Measurements from ENCODE around the gene TMOD2. TPM values are rescaled to one million over a fixed set of nuclear protein-coding genes. Genes with fewer than 3 reads are reported as not detected.
A peak's percentile ranks its signal among the peaks of the same experiment; 100 is the strongest.

The TMOD2 gene
- total RNA-seq, 4 donors from 2014 or later: 1.0 to 4.8 (median 2.4) TPM

GRCh38 chr15:51801391-51801835, 50.0 kb downstream of the TMOD2 start:
- H3K9me3 ChIP-seq: no peaks in the 10 kb centered on the region
- H3K36me3 ChIP-seq: peaks cover 0 to 3% of the 10 kb centered on the region in 2 donors
- H3K4me1 ChIP-seq: no peaks in the 10 kb centered on the region
- TF ChIP-seq POLR2A (IDR thresholded peaks at IDR 0.05): no peak
- TF ChIP-seq, protein P1, sequence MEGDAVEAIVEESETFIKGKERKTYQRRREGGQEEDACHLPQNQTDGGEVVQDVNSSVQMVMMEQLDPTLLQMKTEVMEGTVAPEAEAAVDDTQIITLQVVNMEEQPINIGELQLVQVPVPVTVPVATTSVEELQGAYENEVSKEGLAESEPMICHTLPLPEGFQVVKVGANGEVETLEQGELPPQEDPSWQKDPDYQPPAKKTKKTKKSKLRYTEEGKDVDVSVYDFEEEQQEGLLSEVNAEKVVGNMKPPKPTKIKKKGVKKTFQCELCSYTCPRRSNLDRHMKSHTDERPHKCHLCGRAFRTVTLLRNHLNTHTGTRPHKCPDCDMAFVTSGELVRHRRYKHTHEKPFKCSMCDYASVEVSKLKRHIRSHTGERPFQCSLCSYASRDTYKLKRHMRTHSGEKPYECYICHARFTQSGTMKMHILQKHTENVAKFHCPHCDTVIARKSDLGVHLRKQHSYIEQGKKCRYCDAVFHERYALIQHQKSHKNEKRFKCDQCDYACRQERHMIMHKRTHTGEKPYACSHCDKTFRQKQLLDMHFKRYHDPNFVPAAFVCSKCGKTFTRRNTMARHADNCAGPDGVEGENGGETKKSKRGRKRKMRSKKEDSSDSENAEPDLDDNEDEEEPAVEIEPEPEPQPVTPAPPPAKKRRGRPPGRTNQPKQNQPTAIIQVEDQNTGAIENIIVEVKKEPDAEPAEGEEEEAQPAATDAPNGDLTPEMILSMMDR (IDR thresholded peaks at IDR 0.05 in 4 of 5, conservative IDR thresholded peaks at IDR 0.05 in 1 of 5): peak in 2 of 5 experiments; percentile 39 to 53
- intact Hi-C loops (cut with DNase I; ENCODE audit: low total_unique reads) (no loop called here), in situ Hi-C loops (cut with MboI; ENCODE audit: low sequenced_read_pairs in 4 of 4) (no loop called here)
- no peak for DNase-seq
- H3K27me3 ChIP-seq: no peaks in the 10 kb centered on the region
- H3K27ac ChIP-seq: no peak overlapping the region
- ATAC-seq: no peak
- no peak overlapping the region for H3K4me3 ChIP-seq

DNA sequence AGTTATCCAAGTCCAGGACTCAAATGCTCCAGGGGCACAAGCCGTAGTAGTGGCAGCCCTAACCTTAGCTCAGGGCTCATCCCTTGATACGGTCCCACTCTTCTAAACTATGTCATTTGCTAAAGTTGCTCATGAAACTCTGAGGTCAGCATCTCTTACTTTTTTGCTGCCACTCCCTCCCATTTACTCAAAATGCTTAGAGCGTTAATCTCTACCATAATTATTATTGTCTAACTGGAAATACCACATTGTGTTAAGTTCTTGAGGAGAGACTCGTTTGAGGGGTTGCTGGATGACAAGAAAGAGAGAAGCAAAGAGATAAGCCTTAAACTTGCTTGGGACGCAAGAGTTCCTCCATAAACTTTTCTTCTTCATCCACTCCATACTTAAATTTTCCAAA, 51.2 kb downstream of the TMOD2 start:
- Histone ChIP-seq H3K4me1 (no peaks in the 10 kb centered on the region), H3K4me3 (no peak overlapping the region), H3K36me3 (peaks cover 0 to 5% of the 10 kb centered on the region in 2 donors), H3K27me3 (no peaks in the 10 kb centered on the region), H3K9me3 (no peaks in the 10 kb centered on the region), H3K27ac (no peak overlapping the region)
- ATAC-seq: no peak
- no peak for TF ChIP-seq POLR2A (IDR thresholded peaks at IDR 0.05)
- TF ChIP-seq, protein P1 (IDR thresholded peaks at IDR 0.05 in 4 of 5, conservative IDR thresholded peaks at IDR 0.05 in 1 of 5): no peak
- in situ Hi-C loops (cut with MboI; ENCODE audit: low sequenced_read_pairs in 4 of 4) (no loop called here), intact Hi-C loops (cut with DNase I; ENCODE audit: low total_unique reads) (no loop called here)
- DNase-seq: no peak

DNA sequence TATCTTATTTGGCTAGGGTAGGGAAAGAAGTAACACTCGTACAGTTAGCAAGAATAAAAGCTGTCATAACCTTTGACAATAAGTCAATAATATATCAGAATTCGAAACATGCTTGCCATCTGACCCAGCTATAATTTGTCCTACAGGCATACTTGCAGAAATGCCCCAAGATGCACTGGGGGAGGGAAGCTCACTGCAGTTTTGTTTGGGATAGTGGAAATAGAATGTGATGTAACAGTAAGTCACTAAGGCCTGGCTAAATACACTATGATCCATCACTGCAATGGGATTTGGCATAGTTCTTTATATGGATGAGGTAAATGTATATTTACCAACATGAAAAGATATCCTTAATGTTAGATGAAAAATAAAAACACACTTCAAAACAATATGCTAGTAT, 52.6 kb downstream of the TMOD2 start:
- in situ Hi-C loops (cut with MboI; ENCODE audit: low sequenced_read_pairs in 4 of 4): no loop called here
- DNase-seq (no peak), ATAC-seq (no peak)
- no peaks in the 10 kb centered on the region for H3K9me3 ChIP-seq
- H3K4me3 ChIP-seq: no peak overlapping the region
- no peak overlapping the region for H3K27ac ChIP-seq
- intact Hi-C loops (cut with DNase I; ENCODE audit: low total_unique reads): no loop called here
- no peaks in the 10 kb centered on the region for H3K27me3 ChIP-seq
- no peaks in the 10 kb centered on the region for H3K4me1 ChIP-seq
- H3K36me3 ChIP-seq: peaks cover 0 to 5% of the 10 kb centered on the region in 2 donors
- TF ChIP-seq, protein P1 (IDR thresholded peaks at IDR 0.05 in 4 of 5, conservative IDR thresholded peaks at IDR 0.05 in 1 of 5): no peak
- TF ChIP-seq POLR2A (IDR thresholded peaks at IDR 0.05): no peak

DNA sequence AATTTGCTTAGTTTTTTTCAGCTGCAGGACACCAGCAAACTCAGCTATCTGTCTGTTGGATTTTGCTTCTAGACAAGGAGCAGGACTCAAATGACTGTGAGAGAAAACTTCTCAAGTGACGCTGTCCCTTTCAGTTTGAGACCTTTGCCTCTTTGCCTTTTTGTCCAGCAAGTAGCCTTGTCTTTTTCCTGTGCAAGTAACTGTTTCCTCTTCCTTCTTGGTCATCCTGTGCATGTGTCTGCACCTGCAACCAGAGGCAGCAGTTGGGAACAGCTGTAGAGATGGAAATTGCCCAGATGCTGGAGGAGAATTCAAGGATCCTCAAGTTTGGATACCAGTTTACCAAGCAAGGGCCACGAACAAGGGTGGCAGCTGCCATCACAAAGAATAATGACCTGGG, 54.7 kb downstream of the TMOD2 start:
- Histone ChIP-seq H3K9me3 (no peaks in the 10 kb centered on the region), H3K27ac (no peak overlapping the region), H3K36me3 (peaks cover 0 to 5% of the 10 kb centered on the region in 2 donors), H3K4me1 (no peaks in the 10 kb centered on the region), H3K27me3 (no peaks in the 10 kb centered on the region), H3K4me3 (no peak overlapping the region)
- no peak for ATAC-seq
- DNase-seq: no peak
- TF ChIP-seq, protein P1 (IDR thresholded peaks at IDR 0.05 in 4 of 5, conservative IDR thresholded peaks at IDR 0.05 in 1 of 5): no peak
- TF ChIP-seq POLR2A (IDR thresholded peaks at IDR 0.05): no peak
- in situ Hi-C loops (cut with MboI; ENCODE audit: low sequenced_read_pairs in 4 of 4) (no loop called here), intact Hi-C loops (cut with DNase I; ENCODE audit: low total_unique reads) (no loop called here)

DNA sequence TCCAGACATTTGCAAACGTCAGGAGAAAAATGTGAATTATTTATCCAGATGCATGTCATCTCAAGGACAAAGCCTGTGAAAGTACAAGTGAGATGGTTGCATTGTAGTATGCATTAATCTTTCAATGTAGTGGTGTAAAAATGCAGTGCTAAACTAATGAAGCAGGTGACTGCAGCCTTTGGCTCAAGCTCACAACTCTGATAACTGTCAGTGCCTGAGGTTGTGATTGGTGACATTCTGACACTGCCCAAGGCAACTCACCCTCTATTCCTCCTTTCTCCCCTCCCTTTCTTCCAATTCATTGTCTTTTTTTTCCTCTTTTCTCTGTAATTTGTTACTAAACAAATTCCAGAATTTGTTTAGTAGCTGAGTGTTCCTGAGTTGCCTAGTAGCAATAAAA, 58.1 kb downstream of the TMOD2 start:
- no peak overlapping the region for H3K27ac ChIP-seq
- intact Hi-C loops (cut with DNase I; ENCODE audit: low total_unique reads): no loop called here
- ATAC-seq (no peak), DNase-seq (no peak)
- no peaks in the 10 kb centered on the region for H3K4me1 ChIP-seq
- no peak for TF ChIP-seq POLR2A (IDR thresholded peaks at IDR 0.05)
- TF ChIP-seq, protein P1 (IDR thresholded peaks at IDR 0.05 in 4 of 5, conservative IDR thresholded peaks at IDR 0.05 in 1 of 5): no peak
- in situ Hi-C loops (cut with MboI; ENCODE audit: low sequenced_read_pairs in 4 of 4): no loop called here
- H3K36me3 ChIP-seq: peaks cover 0 to 5% of the 10 kb centered on the region in 2 donors
- no peak overlapping the region for H3K4me3 ChIP-seq
- H3K9me3 ChIP-seq: no peaks in the 10 kb centered on the region
- no peaks in the 10 kb centered on the region for H3K27me3 ChIP-seq
